Measurements from ENCODE around the gene TMC1.
A peak's percentile ranks its signal among the peaks of the same experiment; 100 is the strongest.
"Not testable (repeated sequence)": the region's sequence is repeated elsewhere in the genome, so short reads cannot be mapped to it uniquely, and the experiment has no call there.

Gene TMC1

DNA sequence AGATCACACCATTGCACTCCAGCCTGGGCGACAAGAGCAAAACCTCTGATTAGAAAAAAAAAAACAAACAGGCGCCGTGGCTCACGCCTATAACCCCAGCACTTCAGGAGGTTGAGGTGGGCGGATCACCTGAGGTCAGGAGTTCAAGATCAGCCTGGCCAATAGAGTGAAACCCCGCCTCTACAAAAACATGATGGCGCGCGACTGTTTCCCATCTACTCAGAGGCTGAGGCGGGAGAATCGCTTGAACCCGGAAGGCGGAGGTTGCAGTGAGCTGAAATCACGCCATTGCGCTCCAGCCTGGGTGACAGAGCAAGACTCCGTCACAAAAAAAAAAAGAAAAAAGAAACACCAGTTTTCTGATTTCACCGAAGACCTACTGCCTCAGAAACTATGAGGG is at the start of gene TMC1:
Gene TMC1 (plus strand): TSS at position 193 of the 400 bp plus-strand sequence. CDS start 127,041 bp downstream, outside the sequence.
- not testable (repeated sequence) for DNase-seq

DNA sequence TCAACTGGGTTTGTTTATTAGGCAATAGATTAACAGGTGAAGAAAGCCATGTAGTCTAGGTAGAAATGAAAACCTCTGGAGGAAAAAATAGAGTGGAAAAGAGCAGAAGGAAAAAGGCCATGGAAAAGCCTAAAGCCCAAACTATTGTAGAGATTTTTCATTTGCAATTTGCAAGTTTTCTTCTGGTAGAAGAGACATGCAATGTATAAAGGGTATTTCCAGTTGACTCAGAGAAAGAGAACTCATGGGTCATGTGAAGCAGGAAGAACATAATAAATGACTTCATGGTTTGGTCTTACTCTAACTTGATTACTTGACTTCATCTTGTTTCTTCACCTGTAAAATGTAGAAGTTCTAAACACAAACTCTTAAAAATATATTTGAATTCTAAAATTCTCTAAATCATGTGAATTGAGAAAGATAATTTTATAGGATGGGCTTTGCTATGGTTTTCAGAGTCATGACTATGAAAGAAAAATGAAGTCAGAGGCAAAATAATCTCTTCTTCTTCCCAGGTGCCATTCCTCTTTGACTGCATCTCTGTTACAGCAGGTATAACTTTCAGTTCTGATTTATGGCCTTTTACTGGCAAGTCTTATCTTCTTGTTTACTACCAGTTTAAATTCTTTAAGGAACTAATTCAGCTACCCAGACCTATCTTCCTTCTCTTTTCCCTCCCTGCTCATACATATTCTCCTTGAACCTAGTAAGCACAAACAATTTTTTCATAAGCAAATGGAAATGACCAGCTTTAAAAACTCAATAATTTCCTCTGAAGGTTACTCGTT is 47.7 kb upstream of the TMC1 start:
- DNase-seq: no peak

DNA sequence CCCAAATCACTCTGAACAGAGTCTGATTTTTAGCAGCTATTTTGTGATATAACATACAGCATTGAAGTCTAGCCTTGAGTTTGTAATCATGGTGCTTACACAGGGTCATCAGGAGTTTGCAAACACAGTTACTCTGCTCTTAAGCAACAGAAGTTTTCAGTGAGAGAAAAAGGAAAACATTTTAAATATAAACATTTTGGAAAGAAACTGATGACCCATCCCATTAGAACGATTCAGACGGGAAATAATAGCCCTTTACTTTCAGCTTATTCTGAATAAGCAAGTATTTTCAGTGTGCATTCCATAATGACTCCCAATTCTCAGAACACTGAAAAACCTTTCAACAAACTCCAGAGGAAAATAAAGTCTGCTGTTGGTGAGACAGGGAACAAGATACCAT is 46.7 kb upstream of the TMC1 start:
- DNase-seq: no peak

DNA sequence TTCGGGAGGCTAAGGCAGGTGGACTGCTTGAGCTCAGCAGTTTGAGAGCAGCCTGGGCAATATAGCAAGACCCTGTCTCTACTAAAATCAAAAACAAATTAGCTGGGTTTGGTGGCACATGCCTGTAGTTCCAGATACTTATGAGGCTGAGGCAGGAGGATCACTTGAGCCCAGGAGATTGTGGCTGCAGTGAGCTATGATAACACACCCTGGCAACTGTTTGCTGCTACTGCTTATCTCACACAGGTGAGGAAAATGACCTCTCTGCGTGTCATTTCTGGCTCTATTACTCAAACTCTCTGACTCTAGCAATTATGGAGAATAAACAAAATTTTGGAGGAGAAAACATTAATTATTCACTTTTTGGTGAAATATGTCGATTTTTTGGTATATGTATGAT is 45.3 kb upstream of the TMC1 start:
- no peak for DNase-seq

DNA sequence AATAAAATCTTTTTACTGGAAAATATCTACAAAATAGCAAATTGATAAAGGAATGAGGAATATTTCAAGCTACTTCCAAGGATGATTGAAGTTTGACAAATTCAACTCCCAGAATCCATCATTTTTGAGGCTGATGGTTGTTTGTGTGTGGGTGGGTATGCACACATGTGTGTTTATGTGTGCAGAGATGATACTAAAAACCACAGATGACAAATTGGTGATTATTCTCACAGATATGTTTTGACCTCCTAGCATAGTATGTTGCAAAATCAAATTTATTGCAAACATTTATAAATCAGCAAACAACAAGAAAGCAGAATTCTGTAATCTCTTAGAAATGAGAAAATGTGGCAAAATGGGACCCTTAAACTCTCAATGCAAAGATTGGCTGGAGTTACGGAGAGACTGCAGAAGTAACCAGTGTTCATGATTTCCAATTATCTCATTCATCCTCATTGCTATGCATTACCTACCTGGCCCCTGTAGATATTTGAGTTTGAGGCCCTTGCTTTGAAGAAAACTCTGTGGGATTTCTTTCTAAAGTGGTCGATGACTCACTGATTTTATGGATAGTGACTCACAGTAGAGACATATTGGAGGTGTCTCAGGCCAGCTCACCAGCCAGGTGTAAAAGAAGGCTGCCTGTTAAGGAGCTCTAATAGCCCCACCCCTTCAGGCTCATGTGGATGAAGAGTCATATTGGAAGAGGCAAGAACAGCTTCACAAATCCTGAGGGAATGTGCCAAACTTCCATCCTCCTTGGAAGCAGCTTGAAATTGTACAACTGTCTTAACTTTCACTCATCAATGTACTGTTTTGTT is 44.6 kb upstream of the TMC1 start:
- DNase-seq: peak; percentile 40 to 56

DNA sequence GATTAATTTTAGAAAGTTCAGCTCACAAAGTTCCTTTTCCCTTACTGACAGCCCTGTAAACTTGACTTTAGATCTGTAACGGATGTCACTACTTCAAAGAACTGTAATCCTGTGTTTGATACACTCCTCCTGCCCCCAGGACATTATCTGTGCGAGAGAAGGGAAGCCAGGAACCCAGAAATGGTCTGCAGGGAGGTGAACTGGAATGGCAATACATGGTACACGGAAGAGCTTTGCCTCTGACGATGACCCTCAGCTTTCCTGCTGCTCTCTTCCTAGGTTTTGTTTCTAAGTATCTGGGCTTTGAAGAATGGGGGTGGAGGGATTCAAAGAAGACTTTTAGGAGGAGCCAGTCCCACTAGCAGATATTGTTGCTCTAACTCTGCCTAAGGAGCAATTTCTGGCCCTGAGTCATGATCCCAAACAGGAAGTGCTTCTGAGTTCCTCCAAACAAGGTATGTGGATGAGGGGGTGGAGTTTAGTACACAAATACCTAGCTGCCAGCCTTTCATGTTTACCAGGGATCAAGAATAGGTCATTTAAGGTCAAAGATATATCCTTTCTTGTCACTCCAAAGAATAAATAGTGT is 43.4 kb upstream of the TMC1 start:
- no peak for DNase-seq

DNA sequence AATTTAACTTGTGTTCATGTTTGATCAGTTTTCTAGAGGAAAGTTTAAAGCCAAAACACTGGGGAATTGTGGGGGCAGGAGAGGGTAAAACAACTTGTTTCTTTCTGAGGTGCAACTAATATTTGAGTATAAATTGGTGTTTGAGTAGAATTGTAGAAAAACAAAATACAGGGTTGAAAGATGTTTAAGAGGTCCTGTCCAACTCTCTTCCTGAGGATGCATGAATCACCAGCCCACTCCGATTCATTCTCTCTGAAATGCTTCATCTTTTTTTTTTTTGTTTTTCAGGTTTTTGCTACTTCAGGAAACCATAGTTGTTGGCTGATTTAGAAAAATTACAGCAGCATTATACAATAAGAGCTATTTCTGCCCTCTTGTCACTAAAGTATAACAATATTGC is 42.4 kb upstream of the TMC1 start:
- no peak for DNase-seq

DNA sequence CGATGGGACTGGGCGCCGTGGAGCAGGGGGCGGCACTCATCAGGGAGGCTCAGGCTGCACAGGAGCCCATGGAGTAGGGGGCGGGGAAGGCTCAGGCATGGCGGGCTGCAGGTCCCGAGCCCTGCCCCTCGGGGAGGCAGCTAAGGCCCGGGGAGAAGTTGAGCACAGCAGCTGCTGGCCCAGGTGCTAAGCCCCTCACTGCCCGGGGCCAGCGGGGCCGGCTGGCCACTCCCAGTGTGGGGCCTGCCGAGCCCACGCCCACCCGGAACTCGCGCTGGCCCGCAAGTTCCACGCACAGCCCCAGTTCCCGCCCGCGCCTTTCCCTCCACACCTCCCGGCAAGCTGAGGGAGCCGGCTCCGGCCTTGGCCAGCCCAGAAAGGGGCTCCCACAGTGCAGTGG is 41.1 kb upstream of the TMC1 start:
- not testable (repeated sequence) for DNase-seq

DNA sequence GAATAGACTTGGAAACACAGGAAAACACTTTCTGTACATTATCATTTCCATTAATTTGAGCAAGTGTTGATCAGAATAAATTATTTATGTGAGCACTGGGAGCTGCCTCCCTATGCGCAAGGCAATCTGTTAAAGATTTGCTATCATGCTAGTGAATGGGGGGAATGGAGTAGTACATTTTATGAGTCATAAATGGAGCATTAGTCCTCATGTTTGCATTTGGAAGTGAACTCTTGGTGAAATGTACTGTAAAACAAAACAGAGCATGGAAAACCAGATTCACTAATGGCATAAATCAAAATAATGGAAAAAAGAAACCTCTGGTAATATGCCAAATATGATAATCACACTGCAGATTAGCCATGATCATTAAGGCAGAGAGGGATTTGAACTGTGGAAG is 40.5 kb upstream of the TMC1 start:
- no peak for DNase-seq

DNA sequence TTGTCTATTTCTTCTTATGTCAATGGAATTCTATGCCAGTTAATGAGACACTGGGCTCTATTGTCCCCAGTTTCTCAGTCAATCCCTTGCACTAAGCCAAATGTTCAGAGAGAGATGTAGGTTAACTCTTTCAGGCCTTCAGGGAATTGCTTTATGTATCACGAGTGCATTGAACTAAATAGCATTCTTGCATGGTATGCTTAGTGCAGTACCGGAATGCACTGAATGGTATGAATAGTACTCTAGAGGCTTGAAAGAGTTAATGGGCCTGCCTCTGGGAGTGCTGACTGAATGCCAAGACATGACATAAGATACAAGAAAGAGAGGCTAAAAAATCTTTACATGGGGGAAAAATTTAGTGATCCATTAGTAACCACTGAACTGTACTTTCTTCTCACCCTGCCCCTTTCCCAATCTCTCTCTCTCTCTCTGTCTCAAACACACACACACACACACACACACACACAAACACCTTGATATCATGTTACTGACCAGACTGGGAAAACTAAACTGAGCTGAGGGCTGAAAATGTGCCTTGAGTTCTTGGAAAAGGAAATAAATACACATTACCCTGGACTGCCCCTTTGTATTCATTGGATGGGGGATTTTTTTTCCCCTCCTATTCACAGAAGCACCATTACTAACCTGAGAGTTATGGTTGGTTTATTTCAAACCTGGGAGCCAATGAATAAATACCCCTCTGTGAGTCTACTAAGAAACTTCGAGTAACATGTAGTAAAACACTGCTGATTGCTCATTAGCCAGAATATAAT is 35.4 kb upstream of the TMC1 start:
- DNase-seq: no peak

DNA sequence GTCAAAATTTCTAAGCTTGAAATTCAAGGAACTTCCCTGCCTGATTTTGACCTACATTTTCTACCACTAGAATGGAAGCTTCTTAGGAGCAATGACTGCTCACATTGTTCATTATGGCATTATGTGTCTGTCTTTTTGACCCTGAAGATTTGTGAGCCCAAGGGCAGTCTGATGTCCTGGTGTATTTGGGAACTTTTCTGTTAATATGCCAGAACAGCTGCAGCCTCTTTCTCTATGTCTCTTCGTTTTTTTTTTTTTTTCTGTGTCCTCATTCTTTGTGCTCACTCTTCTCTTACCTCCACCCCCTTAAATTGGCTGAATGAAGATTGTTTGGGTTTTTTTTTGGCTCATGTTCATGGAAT is 34.8 kb upstream of the TMC1 start:
- no peak for DNase-seq

DNA sequence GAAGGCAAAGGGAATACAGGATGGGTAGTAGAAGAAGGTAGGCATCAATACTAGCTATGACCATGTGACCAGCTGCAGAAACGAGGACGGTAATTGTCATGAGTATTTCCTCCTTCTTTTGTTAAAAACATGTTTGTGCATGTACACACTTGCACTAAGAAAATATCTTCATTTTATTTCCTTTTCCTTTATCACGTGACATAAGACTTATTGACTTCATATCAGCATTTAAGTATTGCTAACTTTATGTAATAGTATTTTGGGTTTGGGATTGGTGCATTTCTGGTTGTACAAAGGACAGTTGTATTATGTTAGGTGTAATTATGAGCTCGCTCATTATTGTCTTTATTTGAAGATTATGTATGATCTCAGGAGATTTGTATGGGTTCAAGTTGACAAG is 33.7 kb upstream of the TMC1 start:
- DNase-seq: not testable (repeated sequence)

DNA sequence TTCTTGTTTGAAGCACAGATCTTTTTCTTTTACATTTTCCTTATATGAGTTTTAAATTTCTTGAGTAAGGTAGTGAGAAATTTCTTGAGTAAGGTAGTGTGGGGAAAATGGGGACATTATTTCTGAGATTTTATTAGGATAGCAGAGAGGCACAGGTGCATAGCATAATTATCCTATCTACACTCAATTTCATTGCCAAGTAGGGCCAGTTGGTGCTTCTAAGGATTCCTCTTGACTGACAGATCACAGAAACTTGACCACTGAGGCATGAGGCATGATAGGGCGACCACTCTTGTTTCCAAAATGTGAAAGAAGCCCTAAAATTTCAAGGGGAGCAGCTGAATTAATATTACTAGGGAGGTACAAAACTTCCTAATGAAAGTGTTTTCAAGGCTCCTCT is 31.4 kb upstream of the TMC1 start:
- DNase-seq: no peak

DNA sequence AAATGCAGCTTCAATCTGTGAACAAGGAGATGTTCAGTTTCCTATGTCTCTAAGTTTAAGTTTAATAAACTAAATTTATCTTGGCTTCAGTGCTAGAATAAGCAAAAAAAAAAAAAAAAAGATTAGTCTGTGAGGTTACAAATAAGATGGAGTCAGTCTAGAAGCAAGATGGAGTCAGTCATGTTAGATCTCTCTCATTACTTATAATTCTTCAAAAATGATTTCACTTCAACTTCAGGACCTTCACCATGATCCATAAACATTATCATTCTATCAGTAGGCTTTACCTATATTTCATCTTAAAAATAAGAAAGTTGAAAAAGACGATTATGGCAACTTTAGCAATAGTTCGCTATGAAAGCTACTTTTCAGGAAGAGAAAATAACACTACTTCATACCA is 30.2 kb upstream of the TMC1 start:
- no peak for DNase-seq

DNA sequence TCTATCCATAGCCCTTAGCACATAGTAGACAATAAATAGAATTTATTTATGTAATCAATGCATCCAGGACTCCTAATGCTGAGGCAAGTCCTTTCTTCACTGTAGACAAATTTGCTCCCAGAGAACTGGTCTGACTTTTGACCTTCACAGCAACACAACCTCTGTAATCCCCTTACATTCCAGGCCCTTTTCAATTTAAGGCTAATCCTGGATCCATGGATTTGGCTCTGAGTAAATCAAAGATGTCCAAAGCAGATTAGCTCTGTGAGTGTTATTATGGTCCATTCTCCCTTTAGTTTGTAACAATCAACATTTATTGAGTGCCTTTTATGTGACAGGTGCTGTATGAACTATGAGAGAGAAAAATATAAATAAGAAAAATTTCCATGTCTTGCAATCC is 27.4 kb upstream of the TMC1 start:
- DNase-seq: no peak

DNA sequence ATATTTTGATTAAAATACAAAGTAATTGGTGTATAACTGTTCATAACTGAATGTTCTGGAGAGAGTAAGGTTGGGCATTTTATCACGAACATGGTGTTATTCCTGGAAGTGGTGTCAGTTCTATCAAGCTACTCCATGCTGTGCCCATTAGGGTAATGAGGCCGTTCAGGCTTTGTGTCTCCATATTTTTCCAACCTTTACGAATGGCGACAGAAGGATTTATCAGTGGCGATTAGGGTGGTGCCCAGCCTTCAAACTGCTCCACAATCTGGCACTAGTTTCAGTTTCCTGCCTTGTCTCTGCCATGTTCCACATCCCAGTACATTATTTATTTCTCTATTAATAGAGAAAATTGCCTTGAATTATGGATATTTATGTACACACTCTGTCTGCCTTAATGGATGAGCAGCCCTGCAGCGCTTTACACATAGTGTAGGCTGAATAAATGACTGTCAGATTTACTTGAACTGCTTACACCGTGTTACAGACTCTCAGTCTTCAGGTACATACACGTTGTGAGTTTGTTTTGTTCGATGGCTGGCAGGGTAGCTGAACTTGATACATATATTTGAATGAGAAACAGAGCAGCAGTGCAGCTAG is 23.9 kb upstream of the TMC1 start:
- DNase-seq: no peak

DNA sequence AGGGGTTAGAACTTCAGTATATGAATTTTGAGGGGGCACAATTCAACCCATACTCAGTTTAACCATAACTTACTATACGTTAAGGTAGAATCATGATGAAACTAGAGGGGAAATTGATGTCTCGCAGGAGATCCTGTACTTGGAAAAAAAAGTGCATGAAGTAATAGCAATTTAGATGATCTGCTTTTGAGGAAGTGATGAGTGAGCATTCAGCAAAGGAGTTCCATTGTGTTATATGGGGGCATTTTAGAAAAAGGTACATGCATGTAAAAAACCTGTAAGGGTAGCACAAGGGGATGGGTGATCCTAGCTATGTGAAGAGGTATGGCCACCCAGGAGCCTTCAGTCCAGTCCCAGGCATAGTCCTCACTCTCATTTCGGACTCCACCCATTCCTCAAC is 14.8 kb upstream of the TMC1 start:
- no peak for DNase-seq

DNA sequence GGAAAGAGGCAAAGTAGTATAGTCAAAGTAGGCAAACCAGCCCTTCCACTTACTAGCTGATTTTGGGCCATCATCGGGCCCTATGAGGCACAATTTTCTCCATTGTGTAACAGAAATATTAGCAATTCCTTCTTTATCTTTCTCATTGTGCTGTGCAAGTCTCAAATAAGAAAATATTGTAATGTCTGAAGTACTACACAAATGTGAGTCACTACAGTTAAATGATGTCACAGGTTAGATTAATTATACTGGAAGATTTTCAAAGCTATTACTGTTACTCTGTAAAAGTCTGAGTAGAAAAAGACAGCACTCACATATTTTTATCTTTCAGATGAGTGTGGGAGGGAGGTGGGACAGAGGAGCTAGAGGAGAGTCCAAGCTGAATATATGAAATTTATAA is 12.4 kb upstream of the TMC1 start:
- DNase-seq: no peak

DNA sequence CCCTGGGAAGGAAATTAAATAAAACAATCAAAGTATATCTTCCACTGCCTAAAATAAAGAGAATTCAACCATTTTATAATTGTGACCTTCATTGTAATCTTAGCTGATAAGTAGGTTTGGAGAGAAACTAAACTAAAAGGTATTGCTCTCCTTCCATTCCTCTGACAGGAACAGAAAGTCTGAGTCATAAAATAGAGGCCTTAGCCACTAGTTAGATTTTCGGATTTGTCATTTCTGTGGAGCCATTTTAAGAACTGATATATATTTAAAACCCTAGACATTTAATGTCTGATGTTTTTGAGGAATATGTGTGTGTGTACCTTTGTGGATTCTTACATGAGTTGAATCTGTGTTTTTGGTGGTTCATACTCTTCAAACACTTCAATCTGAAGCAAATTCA is 11.8 kb upstream of the TMC1 start:
- DNase-seq: no peak

DNA sequence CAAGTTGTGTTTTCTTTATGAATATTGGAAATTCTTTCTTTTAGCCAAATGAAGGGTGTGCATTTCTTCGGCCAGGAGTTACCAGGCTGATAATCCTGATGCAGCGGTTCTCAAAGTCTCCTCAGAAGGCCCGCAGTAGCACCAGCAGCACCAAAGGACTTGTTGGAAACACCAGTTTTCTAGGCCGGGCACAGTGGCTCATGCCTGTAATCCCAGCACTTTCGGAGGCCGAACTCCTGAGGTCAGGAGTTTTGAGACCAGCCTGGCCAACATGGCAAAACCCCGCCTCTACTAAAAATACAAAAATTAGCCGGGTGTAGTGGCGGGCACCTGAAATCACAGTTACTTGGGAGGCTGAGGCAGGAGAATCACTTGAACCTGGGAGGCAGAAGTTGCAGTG is 397 bp upstream of the TMC1 start:
- DNase-seq: not testable (repeated sequence)

DNA sequence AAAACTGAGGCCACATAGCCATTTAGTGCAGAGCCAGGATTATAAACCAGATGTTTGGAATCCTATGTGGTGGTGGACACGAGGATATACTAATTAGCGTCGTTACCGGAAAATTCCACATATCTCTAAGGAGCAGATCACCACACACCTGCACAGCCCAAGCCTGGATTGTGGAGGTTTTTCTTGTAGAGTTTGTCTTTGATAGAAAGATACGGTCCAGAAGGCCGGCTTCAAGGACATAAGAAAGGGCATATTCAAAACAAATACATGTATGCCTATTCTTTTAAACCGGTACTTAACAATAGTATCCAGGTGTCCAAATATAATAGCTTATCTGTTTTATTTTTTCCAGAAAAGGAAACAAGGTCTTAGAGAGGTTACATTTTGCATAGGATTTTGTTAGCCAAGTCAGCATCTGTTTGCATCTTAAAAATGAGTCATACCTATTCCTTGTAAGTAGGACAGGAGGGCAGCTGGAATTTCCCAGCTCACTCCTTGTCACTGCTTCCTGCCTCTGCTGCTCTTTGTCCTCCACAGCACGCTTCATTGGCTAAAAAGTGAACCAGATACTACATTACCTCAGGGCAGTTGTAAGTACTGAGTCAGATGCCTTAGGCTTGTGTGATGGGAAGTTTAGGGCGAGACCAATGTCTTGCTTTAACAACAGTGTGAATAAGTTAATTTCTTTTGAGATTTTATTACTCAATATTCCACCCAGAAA is 3.6 kb downstream of the TMC1 start:
- DNase-seq: peak; percentile 34 to 47

All from activated CD4-positive, alpha-beta T cell treated with anti-CD3 and anti-CD28 coated beads for 4 hours (primary cell).